Stimulated activated CD4-positive, alpha-beta T cell treated with anti-CD3 and anti-CD28 coated beads, Interleukin-15, amount 100 ng/mL, for 1 hour (primary cell): Measurements from ENCODE around the gene DACH2.
A peak's percentile ranks its signal among the peaks of the same experiment; 100 is the strongest.
"Not testable (repeated sequence)": the region's sequence is repeated elsewhere in the genome, so short reads cannot be mapped to it uniquely, and the experiment has no call there.

ENCODE experiments used
- DNase-seq, 2 donors: peaks; one replicate each; pipeline ENCODE4 v3.0.0-alpha.2; 2020; ENCODE audit warnings: low read depth in 1 of 2, low spot score in 1 of 2

The DACH2 gene

GRCh38 chrX:86148024-86148511 is at the start of gene DACH2:
Gene DACH2 (plus strand): TSS chrX:86148451.
- peak in 1 of 2 donors; percentile 10 for DNase-seq

DNA sequence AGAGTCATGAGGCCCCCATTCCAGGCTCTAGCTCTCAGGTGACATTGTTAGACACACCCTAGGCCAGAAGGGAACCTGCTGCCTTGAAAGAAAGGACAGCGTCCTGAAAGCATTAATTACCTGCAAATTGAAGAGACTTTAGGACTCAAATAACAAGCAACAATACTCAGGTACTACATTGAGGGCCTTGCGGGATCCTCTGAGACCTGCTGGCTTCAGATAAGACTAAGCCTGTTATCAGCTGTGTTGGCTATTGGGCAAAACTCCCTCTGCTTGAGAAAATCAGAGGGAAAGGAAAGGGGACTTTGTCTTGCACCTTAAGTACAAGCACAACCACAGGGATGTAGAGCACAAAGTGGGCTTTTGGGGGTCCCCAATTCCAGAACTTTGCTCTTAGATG is 45.9 kb upstream of the DACH2 start:
- DNase-seq, result no peak

GRCh38 chrX:86103061-86103460 is 45.2 kb upstream of the DACH2 start:
- no peak for DNase-seq

DNA sequence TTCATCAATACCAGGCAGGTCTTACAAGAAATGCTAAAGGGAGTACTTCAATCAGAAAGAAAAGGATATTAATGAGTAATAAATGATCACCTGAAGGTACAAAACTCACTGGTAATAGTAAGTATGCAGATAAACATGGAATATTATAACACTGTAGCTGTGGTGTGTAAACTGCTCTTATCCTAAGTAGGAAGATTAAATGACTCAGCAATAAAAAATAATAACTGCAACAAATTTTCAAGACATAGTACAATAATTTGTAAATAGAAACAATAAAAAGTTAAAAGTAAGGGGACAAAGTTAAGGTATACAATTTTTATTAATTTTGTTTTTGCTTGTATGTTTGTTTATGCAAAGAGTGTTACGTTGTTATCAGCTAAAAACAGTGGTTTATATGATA is 43.7 kb upstream of the DACH2 start:
- no peak for DNase-seq

- DNase-seq, result no peak
Measured at GRCh38 chrX:86121916-86122315, 26.3 kb upstream of the DACH2 start.

- no peak for DNase-seq
Measured at GRCh38 chrX:86133761-86134160, 14.5 kb upstream of the DACH2 start.

DNA sequence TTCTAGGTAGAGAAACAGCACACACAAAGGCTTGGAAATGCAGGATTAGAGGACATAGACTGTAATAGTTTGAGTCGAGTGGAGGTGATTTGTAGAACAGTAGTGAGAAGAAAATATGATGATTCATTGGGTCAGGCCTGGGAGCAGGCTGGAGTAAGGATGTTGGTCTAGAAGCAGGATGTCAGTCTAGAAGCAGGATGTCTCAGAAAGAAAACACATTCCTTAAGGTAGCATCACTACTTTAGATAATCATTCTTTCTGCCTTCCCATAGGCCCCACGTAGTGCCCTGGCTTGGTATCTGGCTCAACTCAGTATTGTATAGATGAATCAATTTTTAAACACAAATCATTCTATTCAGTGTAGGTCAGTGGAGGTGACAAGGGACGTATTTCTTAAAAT is 11.2 kb upstream of the DACH2 start:
- DNase-seq, result no peak

DNA sequence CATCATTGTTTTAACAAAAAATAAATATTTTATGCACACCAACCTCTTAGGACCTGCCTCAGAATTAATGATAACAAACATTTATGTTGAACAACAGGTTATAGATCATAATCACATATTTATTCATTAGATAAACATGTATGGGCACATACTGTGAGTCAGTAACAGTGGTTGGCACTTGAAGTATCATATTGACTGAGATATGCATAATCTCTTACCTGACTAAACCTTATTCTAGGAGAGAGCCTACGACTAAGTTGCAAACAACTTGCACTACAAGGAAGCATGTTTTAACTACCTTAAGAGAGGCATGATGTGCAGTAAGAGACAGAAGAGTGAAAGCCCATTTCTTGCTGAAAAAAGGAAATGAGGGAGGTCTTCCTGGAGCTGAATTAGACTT is 6.5 kb upstream of the DACH2 start:
- DNase-seq, result no peak

DNA sequence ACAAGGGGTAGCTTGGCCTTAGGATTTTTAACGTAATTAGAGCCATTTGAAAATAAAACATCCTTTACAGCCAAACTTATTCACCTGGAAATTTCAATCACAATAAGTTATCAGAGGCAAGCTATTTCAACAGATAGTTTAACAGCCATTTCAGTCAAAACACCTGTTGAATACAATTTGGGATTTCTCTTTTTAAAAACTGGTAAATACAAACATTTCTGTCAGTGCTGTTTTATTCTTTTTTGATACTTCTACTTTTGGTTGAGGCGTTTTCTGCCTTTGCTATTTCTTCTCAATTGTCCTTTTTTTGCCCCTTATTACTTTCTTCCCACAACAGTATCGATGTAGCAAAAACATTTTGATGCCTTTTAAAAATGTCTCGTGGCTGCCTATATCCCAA is 2.1 kb upstream of the DACH2 start:
- no peak for DNase-seq

- DNase-seq, result no peak
Measured at GRCh38 chrX:86148594-86148993, 343 bp downstream of the DACH2 start.

DNA sequence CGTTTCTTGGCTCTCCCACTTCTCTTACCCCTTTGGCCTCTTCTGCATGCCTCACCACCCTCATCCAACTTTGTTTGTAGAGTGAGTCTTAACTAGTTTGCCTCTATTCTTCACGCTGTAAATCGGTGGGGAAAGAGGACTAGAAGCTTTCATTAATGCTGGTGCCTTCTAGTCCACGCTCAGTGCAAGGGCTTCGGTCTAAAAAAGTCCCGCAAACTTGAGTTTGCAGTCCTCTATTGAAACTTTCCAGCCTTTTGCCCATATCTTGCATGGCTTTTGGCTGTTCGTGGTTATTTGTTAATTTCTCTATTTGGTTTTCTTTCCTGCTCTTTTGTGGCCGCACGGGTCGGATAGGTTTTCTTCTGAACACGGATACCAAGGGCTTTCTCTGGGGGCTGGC is 868 bp downstream of the DACH2 start:
- no peak for DNase-seq

DNA sequence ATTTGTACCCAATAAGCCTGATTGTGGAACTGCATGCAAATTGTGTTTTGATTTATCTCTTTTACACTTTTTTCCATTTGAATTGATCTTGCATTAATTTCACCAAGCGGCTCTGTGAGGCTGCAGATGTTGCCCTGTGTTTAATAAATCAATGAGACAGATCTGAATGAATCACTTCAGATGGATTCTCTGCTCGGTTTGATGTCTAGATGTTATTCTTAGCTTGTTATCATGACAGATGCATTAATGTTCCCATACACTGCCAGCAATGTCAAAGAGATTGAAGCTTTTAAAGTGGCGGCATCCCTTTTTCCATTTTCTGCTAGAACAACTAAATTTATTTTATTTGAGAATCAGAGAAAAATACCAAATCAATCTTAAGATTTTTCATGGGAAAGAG is 6.3 kb downstream of the DACH2 start:
- no peak for DNase-seq

- DNase-seq, result no peak
Measured at GRCh38 chrX:86171366-86171765, 23.1 kb downstream of the DACH2 start.

DNA sequence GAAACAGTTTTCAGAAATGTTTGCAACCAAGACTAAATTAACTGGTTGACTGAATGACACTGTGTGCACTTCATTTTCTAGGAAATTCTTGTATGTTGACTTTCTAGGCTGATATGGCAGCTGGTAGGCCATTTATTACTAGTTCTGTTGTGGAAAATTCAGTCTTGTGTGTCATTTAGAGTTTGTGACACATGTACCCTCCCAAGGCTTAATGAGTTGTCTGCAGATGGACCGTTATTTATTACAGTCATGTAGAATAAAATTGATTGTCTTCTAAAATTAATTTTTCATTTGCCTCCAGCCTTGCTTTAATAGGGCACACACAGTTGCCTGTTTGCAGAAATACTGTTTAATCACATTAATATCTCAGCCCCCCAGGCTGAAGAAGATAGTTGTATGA is 30.7 kb downstream of the DACH2 start:
- no peak for DNase-seq

GRCh38 chrX:86181325-86181724 is 33.1 kb downstream of the DACH2 start:
- DNase-seq, result not testable (repeated sequence)

DNA sequence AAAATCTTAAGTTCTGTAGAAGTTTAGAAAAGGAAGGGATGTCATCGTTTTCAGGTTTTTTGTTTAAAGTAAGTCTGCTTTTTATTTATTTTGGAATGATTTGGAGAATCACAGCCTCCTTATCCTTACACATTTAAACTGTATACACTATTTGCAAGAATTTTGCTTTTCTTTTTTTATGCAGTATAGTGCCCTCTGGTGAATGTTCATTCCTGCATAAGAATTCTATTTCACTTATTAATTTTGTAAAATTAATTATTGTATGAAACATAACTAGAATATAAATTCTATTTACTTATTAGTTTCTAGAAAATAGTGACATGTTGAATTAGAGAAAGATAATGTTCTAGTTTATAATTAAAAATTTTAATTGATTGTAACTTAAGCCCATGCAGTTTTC is 44.6 kb downstream of the DACH2 start:
- no peak for DNase-seq

GRCh38 chrX:86194758-86195157 is 46.5 kb downstream of the DACH2 start:
- DNase-seq, result no peak

DNA sequence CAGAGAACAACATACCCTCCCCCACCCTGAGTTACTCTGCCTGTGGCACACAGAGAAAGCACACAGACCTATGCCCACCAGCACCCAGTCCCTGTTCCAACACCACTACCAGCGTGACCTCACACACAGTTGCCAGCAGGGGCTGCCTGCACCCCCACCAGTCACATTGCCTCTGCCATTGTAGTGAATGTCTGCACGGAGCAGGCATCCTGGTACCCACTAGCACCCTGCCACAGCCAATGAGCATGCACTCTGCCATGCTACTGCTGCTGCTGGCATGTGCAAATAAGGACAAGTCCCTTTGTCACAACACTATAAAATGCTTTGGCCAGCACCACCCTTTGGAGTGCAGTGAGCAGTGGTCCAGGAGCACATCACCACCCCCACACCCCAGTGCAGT is 47.1 kb downstream of the DACH2 start:
- no peak for DNase-seq

DNA sequence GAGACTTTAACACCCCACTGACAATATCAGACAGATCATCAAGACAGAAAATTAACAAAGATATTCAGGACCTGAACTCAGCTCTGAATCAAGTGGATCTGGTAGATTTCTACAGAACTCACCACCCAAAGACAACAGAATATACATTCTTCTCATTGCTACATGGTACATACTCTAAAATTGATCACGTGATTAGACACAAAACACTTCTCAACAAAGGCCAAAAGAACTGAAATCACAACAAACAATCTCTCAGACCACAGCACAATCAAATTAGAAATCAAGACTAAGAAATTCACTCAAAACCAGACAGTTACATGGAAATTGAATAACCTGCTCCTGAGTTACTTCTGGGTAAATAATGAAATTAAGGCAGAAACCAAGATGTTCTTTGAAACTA is 49.6 kb downstream of the DACH2 start:
- DNase-seq, result no peak

DNA sequence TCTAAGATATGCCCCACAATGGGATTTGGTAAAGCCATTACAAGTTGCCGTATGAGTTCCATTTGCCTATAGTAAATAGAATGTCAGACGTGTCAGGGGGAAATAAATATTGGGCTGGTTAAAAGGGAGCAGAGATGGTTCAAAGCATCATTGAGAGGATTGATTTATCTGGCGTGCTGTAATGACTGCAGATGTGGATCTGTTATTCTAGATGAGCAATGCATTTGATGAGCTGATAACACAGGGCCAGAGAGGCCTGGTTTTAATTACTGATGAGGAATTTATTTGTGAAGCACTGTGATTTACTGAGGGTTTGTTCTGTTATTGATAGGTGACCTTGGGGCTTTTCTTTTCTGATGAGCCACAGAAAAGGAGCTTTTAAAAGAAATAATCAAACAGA is 62.5 kb downstream of the DACH2 start:
- no peak for DNase-seq

DNA sequence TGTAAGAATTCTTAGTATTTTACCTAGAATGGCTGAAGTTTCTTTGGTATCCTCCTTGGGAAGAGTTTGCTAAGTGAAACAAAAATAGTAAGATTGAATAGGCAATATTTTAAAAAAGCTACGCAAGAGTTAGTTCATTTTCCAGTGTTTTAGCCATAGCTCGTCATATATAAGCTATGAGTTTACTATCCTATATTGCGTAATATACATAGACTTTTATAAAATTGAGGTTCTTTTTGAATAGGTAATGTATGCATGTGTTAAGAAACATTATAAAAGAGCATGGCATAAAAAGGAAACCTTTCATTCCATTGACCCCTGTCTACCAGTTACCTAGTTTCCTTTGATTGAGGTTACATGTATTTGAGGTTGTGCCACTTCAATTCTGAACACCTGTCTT is 67.0 kb downstream of the DACH2 start:
- no peak for DNase-seq

- no peak for DNase-seq
Measured at GRCh38 chrX:86237482-86237881, 89.2 kb downstream of the DACH2 start.

DNA sequence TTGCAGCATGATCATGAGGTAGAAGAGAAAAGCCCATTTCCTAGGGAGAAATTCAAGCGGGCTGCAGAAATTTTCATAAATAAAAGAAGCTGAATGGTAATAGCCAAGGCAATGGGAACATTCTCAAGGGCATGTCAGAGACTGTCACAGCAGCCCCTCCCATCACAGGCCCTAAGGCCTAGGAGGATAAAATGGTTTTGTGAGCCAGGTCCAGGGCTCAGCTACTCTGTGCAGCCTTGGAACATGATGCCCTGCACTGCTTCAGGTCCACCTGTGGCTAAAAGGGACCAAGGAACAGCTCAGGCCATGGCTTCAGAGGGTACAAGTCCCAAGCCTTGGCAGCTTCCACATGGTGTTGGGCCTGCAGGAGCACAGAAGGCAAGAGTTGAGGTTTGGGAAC is 93.3 kb downstream of the DACH2 start:
- DNase-seq, result no peak

GRCh38 chrX:86263526-86263925 is 115.3 kb downstream of the DACH2 start:
- DNase-seq, result no peak
